MCF 10A (cell line): ENCODE measurements around the gene G6PC1. TPM values are rescaled to one million over a fixed set of nuclear protein-coding genes. Genes with fewer than 3 reads are reported as not detected.
"Not testable (repeated sequence)": the region's sequence is repeated elsewhere in the genome, so short reads cannot be mapped to it uniquely, and the experiment has no call there.

ENCODE experiments used
- Bru-seq: library from RNA; stranded (reverse); fragments of 400-500 nt; gene quantifications from one replicate; lab custom pipeline; 2021; lab: Mats Ljungman, UMichigan
- BruChase-seq, 2 experiments: library from RNA; stranded (reverse); fragments of 400-500 nt; gene quantifications; one replicate each; lab custom pipeline; 2021; lab: Mats Ljungman, UMichigan
- BruUV-seq: library from RNA; stranded (reverse); fragments of 400-500 nt; replicated peaks from 2 replicates; lab custom pipeline; 2021; lab: Mats Ljungman, UMichigan
- CTCF ChIA-PET: fragments of 300-600 bp; sonication (Branson Sonifier 250); formaldehyde crosslinking; extraction: SDS; loops from one replicate; lab custom pipeline; 2021; ENCODE audit warnings: antibody characterized with exemption, inconsistent platforms; lab: Yijun Ruan, JAX
- POLR2A ChIA-PET: fragments of 300-600, 350-650 bp; sonication (Branson Sonifier 250); formaldehyde crosslinking; extraction: SDS; loops from one replicate; lab custom pipeline; 2020; ENCODE audit warnings: antibody characterized with exemption, inconsistent platforms; lab: Yijun Ruan, JAX
- DNase-seq: peaks from one replicate; pipeline ENCODE4 v3.0.0-alpha.2; 2018; ENCODE audit not compliant: unreplicated experiment
- H3K27ac Mint-ChIP-seq: one replicate; pipeline ENCODE4 v1.8.0; 2022; ENCODE audit warnings: mild to moderate bottlenecking, low read depth, mixed read lengths; ENCODE audit not compliant: unreplicated experiment
- H3K27me3 Mint-ChIP-seq: one replicate; pipeline ENCODE4 v1.8.0; 2022; ENCODE audit warnings: mixed read lengths; ENCODE audit not compliant: insufficient read depth, unreplicated experiment
- H3K36me3 Mint-ChIP-seq: one replicate; pipeline ENCODE4 v1.8.0; 2022; ENCODE audit warnings: mild to moderate bottlenecking, moderate library complexity, mixed read lengths; ENCODE audit not compliant: insufficient read depth, unreplicated experiment
- H3K4me1 Mint-ChIP-seq: one replicate; pipeline ENCODE4 v1.8.0; 2022; ENCODE audit warnings: mixed read lengths; ENCODE audit not compliant: insufficient read depth, unreplicated experiment
- H3K4me3 Mint-ChIP-seq: one replicate; pipeline ENCODE4 v1.8.0; 2022; ENCODE audit warnings: mild to moderate bottlenecking, moderate library complexity, mixed read lengths; ENCODE audit not compliant: unreplicated experiment
- H3K9me3 Mint-ChIP-seq: one replicate; pipeline ENCODE4 v1.8.0; 2022; ENCODE audit warnings: mixed read lengths; ENCODE audit not compliant: unreplicated experiment
- CTCF ChIP-seq: fragments of 200-600 bp; IDR thresholded peaks from one replicate; pipeline ENCODE4 v1.8.0; 2022; ENCODE audit warnings: antibody characterized with exemption, mild to moderate bottlenecking; ENCODE audit not compliant: unreplicated experiment
- intact Hi-C: fragments of 100-400 bp; cut with micrococcal nuclease; formaldehyde crosslinking; loops from 2 replicates; pipeline ENCODE4 v1.14.1; 2022
- long read RNA-seq: library from polyadenylated mRNA; stranded (forward); transcript quantifications from one replicate; pipeline ENCODE4 v2.0.0, GENCODE V29; 2022
- total RNA-seq: library from RNA; stranded (reverse); gene quantifications from 2 replicates; pipeline ENCODE4 v1.2.3, GENCODE V29; 2022

G6PC1 gene
- total RNA-seq (not detected in 2 replicates), Bru-seq, nascent RNA (not detected), BruChase-seq, experiment 1, labeled RNA remaining after a 6-hour chase (not detected), BruChase-seq, experiment 2, labeled RNA remaining after a 2-hour chase (percentile 7 among the genes with signal in this experiment)
- long read RNA-seq, result 0 reads

DNA sequence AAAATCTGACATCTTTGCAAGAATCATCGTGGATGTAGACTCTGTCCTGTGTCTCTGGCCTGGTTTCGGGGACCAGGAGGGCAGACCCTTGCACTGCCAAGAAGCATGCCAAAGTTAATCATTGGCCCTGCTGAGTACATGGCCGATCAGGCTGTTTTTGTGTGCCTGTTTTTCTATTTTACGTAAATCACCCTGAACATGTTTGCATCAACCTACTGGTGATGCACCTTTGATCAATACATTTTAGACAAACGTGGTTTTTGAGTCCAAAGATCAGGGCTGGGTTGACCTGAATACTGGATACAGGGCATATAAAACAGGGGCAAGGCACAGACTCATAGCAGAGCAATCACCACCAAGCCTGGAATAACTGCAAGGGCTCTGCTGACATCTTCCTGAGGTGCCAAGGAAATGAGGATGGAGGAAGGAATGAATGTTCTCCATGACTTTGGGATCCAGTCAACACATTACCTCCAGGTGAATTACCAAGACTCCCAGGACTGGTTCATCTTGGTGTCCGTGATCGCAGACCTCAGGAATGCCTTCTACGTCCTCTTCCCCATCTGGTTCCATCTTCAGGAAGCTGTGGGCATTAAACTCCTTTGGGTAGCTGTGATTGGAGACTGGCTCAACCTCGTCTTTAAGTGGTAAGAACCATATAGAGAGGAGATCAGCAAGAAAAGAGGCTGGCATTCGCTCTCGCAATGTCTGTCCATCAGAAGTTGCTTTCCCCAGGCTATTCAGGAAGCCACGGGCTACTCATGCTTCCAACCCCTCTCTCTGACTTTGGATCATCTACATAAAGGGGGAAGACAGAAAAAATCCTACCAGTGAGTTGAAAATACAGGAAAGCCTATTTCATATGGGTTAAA lies at the start of gene G6PC1:
Gene G6PC1, plus strand, starts transcription at position 340 of the 872 bp plus-strand sequence. Its CDS starts 78 bp downstream, at position 418.
- no peaks in the 10 kb centered on the region for H3K9me3 Mint-ChIP-seq
- ChIA-PET CTCF (no interaction called here), POLR2A (no interaction called here)
- H3K27ac Mint-ChIP-seq, result no peak within 1 kb of the TSS
- H3K4me3 Mint-ChIP-seq, result no peak within 1 kb of the TSS
- TF ChIP-seq CTCF, result no peak
- DNase-seq, result no peak
- H3K36me3 Mint-ChIP-seq, result no peaks in the 10 kb centered on the region
- no peaks in the 10 kb centered on the region for H3K4me1 Mint-ChIP-seq
- H3K27me3 Mint-ChIP-seq, result no peaks in the 10 kb centered on the region
- intact Hi-C loops, result no loop called here
- BruUV-seq, result no TSS peak

DNA sequence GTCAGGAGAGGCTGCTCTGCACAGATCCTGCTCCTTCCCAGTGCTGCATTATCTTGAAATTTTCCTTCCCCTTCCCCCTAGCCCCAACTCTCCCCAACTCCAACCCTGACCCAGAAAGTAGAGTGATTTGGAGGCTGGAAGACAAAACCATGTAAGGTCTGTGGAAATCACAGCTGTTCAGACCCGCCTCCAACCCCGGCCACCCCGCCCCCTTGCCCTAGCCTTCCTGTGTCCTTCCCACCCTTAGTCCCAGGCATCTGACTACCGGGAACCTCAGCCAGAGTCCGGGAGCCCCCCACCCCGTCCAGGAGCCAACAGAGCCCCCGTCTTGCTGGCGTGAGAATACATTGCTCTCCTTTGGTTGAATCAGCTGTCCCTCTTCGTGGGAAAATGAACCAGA lies 49.6 kb upstream of the G6PC1 start, which contains the start of gene AOC3:
Gene AOC3, plus strand, starts transcription at position 246 of the 400 bp plus-strand sequence. Its CDS starts 145 bp downstream, at position 391.
- ChIA-PET POLR2A (no interaction called here), CTCF (interaction anchor here (0.6 to 1.0 kb wide), 2 partner anchors 78 to 278 kb away, joined by 3 to 4 read pairs; no protein-coding TSS in a partner anchor)
- H3K4me3 Mint-ChIP-seq, result no peak within 1 kb of the TSS
- no TSS peak for BruUV-seq
- no peak within 1 kb of the TSS for H3K27ac Mint-ChIP-seq
- peaks cover 26% of the 10 kb centered on the region for H3K27me3 Mint-ChIP-seq
- intact Hi-C loops, result no loop called here
- DNase-seq, result no peak
- no peak for TF ChIP-seq CTCF
- H3K4me1 Mint-ChIP-seq, result peaks cover 8% of the 10 kb centered on the region
- no peaks in the 10 kb centered on the region for H3K9me3 Mint-ChIP-seq
- H3K36me3 Mint-ChIP-seq, result peaks cover 3% of the 10 kb centered on the region

DNA sequence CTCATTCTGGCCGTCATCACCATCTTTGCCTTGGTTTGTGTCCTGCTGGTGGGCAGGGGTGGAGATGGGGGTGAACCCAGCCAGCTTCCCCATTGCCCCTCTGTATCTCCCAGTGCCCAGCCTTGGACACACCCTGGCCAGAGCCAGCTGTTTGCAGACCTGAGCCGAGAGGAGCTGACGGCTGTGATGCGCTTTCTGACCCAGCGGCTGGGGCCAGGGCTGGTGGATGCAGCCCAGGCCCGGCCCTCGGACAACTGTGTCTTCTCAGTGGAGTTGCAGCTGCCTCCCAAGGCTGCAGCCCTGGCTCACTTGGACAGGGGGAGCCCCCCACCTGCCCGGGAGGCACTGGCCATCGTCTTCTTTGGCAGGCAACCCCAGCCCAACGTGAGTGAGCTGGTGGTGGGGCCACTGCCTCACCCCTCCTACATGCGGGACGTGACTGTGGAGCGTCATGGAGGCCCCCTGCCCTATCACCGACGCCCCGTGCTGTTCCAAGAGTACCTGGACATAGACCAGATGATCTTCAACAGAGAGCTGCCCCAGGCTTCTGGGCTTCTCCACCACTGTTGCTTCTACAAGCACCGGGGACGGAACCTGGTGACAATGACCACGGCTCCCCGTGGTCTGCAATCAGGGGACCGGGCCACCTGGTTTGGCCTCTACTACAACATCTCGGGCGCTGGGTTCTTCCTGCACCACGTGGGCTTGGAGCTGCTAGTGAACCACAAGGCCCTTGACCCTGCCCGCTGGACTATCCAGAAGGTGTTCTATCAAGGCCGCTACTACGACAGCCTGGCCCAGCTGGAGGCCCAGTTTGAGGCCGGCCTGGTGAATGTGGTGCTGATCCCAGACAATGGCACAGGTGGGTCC lies 49.0 kb upstream of the G6PC1 start:
- POLR2A ChIA-PET, BruUV-seq: not testable (repeated sequence)

DNA sequence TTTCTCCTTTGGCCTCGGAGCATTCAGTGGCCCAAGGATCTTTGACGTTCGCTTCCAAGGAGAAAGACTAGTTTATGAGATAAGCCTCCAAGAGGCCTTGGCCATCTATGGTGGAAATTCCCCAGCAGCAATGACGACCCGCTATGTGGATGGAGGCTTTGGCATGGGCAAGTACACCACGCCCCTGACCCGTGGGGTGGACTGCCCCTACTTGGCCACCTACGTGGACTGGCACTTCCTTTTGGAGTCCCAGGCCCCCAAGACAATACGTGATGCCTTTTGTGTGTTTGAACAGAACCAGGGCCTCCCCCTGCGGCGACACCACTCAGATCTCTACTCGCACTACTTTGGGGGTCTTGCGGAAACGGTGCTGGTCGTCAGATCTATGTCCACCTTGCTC lies 48.2 kb upstream of the G6PC1 start:
- BruUV-seq, result no TSS peak
- no peaks in the 10 kb centered on the region for H3K36me3 Mint-ChIP-seq
- ChIA-PET CTCF (interaction anchor here (0.6 to 1.0 kb wide), 2 partner anchors 10 to 85 kb away, joined by 3 read pairs; no protein-coding TSS in a partner anchor), POLR2A (interaction anchor here (1.0 kb wide), 1 partner anchor 15 kb away, joined by 3 read pairs; no protein-coding TSS in a partner anchor)
- no peaks in the 10 kb centered on the region for H3K4me1 Mint-ChIP-seq
- H3K27ac Mint-ChIP-seq, result no peak overlapping the region
- no peak for DNase-seq
- intact Hi-C loops, result no loop called here
- TF ChIP-seq CTCF, result no peak
- no peaks in the 10 kb centered on the region for H3K9me3 Mint-ChIP-seq
- H3K27me3 Mint-ChIP-seq, result peaks cover 37% of the 10 kb centered on the region
- no peak overlapping the region for H3K4me3 Mint-ChIP-seq

More for the DNA sequence above, 49.0 kb upstream of the G6PC1 start:
- H3K9me3 Mint-ChIP-seq, DNase-seq, intact Hi-C loops, H3K36me3 Mint-ChIP-seq, H3K27ac Mint-ChIP-seq, H3K4me1 Mint-ChIP-seq, H3K4me3 Mint-ChIP-seq: not testable (repeated sequence)
- peaks cover 30% of the 10 kb centered on the region for H3K27me3 Mint-ChIP-seq
- CTCF ChIA-PET, result interaction anchor here (0.6 kb wide), 2 partner anchors 55 to 86 kb away, joined by 3 read pairs; no protein-coding TSS in a partner anchor
